Measurements from ENCODE around the gene ZNF597. TPM values are rescaled to one million over a fixed set of nuclear protein-coding genes. Genes with fewer than 3 reads are reported as not detected.

ZNF597 gene
- total RNA-seq, 1 experiment from 2014 or later = 2.2 TPM

DNA sequence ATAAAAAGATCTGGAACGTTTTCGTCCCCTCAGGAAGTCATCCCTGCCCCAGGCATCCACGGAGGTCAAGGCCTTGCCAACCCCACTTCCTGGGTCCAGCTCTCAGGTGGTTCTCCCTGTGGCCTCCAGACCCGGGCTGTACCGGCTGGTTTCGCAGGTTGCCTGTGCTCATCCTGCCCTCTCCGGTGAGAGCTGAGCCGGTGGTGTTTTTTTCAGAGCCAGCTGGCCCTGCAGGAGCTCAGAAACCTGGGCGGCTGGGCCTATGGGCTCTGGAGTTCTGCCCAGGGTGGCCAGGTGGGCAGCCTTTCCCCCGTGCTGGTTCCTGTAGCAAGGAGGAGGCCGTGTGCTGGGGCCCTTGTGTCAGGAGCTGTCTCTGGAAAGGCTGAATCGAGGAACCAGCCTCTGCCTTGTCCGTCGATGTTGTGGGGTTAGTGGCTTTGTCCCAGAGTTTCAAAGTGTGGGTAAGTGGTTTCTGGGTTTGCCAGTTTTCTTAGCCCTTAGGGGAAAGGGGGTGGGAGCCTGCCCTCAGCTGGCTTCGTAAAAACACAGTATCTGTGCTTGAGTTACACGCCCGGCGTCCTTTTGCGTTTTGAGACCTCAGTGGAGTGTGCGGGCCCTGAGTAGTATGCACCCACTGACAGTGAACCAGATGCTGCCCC is 28.3 kb upstream of the ZNF597 start:
- DNase-seq (ENCODE audit: low spot score) (no peak), ATAC-seq (no peak)
- CTCF ChIA-PET = no interaction called here
- Mint-ChIP-seq H3K36me3 (peaks cover 5% of the 10 kb centered on the region; the same call in 1 of the 2 replicates), H3K27me3 (ENCODE audit: low read depth) (no peaks in the 10 kb centered on the region), H3K9me3 (no peaks in the 10 kb centered on the region), H3K27ac (no peak overlapping the region), H3K4me3 (no peak overlapping the region), H3K4me1 (peaks cover 34% of the 10 kb centered on the region)
- TF ChIP-seq, protein P1, sequence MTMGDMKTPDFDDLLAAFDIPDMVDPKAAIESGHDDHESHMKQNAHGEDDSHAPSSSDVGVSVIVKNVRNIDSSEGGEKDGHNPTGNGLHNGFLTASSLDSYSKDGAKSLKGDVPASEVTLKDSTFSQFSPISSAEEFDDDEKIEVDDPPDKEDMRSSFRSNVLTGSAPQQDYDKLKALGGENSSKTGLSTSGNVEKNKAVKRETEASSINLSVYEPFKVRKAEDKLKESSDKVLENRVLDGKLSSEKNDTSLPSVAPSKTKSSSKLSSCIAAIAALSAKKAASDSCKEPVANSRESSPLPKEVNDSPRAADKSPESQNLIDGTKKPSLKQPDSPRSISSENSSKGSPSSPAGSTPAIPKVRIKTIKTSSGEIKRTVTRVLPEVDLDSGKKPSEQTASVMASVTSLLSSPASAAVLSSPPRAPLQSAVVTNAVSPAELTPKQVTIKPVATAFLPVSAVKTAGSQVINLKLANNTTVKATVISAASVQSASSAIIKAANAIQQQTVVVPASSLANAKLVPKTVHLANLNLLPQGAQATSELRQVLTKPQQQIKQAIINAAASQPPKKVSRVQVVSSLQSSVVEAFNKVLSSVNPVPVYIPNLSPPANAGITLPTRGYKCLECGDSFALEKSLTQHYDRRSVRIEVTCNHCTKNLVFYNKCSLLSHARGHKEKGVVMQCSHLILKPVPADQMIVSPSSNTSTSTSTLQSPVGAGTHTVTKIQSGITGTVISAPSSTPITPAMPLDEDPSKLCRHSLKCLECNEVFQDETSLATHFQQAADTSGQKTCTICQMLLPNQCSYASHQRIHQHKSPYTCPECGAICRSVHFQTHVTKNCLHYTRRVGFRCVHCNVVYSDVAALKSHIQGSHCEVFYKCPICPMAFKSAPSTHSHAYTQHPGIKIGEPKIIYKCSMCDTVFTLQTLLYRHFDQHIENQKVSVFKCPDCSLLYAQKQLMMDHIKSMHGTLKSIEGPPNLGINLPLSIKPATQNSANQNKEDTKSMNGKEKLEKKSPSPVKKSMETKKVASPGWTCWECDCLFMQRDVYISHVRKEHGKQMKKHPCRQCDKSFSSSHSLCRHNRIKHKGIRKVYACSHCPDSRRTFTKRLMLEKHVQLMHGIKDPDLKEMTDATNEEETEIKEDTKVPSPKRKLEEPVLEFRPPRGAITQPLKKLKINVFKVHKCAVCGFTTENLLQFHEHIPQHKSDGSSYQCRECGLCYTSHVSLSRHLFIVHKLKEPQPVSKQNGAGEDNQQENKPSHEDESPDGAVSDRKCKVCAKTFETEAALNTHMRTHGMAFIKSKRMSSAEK (CRISPR knock-in tag; IDR thresholded peaks at IDR 0.05; ENCODE audit: borderline replicate concordance) = no peak
- TF ChIP-seq, protein P2, sequence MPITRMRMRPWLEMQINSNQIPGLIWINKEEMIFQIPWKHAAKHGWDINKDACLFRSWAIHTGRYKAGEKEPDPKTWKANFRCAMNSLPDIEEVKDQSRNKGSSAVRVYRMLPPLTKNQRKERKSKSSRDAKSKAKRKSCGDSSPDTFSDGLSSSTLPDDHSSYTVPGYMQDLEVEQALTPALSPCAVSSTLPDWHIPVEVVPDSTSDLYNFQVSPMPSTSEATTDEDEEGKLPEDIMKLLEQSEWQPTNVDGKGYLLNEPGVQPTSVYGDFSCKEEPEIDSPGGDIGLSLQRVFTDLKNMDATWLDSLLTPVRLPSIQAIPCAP (CRISPR knock-in tag; IDR thresholded peaks at IDR 0.05) = no peak
- no peak for TF ChIP-seq ZNF317 (CRISPR knock-in tag; IDR thresholded peaks at IDR 0.05; ENCODE audit: borderline replicate concordance, low read depth)
- TF ChIP-seq, protein P3, sequence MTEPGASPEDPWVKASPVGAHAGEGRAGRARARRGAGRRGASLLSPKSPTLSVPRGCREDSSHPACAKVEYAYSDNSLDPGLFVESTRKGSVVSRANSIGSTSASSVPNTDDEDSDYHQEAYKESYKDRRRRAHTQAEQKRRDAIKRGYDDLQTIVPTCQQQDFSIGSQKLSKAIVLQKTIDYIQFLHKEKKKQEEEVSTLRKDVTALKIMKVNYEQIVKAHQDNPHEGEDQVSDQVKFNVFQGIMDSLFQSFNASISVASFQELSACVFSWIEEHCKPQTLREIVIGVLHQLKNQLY (CRISPR knock-in tag; IDR thresholded peaks at IDR 0.05) = no peak
- TF ChIP-seq, protein P4, sequence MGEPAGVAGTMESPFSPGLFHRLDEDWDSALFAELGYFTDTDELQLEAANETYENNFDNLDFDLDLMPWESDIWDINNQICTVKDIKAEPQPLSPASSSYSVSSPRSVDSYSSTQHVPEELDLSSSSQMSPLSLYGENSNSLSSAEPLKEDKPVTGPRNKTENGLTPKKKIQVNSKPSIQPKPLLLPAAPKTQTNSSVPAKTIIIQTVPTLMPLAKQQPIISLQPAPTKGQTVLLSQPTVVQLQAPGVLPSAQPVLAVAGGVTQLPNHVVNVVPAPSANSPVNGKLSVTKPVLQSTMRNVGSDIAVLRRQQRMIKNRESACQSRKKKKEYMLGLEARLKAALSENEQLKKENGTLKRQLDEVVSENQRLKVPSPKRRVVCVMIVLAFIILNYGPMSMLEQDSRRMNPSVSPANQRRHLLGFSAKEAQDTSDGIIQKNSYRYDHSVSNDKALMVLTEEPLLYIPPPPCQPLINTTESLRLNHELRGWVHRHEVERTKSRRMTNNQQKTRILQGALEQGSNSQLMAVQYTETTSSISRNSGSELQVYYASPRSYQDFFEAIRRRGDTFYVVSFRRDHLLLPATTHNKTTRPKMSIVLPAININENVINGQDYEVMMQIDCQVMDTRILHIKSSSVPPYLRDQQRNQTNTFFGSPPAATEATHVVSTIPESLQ (CRISPR knock-in tag; IDR thresholded peaks at IDR 0.05) = no peak
- no peak for TF ChIP-seq TEAD4 (CRISPR knock-in tag; IDR thresholded peaks at IDR 0.05)
- TF ChIP-seq, protein P5, sequence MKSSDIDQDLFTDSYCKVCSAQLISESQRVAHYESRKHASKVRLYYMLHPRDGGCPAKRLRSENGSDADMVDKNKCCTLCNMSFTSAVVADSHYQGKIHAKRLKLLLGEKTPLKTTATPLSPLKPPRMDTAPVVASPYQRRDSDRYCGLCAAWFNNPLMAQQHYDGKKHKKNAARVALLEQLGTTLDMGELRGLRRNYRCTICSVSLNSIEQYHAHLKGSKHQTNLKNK (CRISPR knock-in tag; IDR thresholded peaks at IDR 0.05) = no peak
- no peak for TF ChIP-seq JAZF1 (CRISPR knock-in tag; IDR thresholded peaks at IDR 0.05)
- no peak for TF ChIP-seq SMAD4 (CRISPR knock-in tag; IDR thresholded peaks at IDR 0.05)
- TF ChIP-seq, protein P6, sequence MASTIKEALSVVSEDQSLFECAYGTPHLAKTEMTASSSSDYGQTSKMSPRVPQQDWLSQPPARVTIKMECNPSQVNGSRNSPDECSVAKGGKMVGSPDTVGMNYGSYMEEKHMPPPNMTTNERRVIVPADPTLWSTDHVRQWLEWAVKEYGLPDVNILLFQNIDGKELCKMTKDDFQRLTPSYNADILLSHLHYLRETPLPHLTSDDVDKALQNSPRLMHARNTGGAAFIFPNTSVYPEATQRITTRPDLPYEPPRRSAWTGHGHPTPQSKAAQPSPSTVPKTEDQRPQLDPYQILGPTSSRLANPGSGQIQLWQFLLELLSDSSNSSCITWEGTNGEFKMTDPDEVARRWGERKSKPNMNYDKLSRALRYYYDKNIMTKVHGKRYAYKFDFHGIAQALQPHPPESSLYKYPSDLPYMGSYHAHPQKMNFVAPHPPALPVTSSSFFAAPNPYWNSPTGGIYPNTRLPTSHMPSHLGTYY (CRISPR knock-in tag; IDR thresholded peaks at IDR 0.05) = no peak
- TF ChIP-seq SP1 (CRISPR knock-in tag; conservative IDR thresholded peaks at IDR 0.05) = no peak
- no peak for TF ChIP-seq RORB (CRISPR knock-in tag; IDR thresholded peaks at IDR 0.05)
- no peak for TF ChIP-seq HMGA2 (CRISPR knock-in tag; IDR thresholded peaks at IDR 0.05)
- TF ChIP-seq SOX15 (CRISPR knock-in tag; IDR thresholded peaks at IDR 0.05) = no peak
- no peak for TF ChIP-seq ZNF138 (CRISPR knock-in tag; conservative IDR thresholded peaks at IDR 0.05)
- no peak for TF ChIP-seq GTF2I (CRISPR knock-in tag; conservative IDR thresholded peaks at IDR 0.05)
- TF ChIP-seq, protein P7, sequence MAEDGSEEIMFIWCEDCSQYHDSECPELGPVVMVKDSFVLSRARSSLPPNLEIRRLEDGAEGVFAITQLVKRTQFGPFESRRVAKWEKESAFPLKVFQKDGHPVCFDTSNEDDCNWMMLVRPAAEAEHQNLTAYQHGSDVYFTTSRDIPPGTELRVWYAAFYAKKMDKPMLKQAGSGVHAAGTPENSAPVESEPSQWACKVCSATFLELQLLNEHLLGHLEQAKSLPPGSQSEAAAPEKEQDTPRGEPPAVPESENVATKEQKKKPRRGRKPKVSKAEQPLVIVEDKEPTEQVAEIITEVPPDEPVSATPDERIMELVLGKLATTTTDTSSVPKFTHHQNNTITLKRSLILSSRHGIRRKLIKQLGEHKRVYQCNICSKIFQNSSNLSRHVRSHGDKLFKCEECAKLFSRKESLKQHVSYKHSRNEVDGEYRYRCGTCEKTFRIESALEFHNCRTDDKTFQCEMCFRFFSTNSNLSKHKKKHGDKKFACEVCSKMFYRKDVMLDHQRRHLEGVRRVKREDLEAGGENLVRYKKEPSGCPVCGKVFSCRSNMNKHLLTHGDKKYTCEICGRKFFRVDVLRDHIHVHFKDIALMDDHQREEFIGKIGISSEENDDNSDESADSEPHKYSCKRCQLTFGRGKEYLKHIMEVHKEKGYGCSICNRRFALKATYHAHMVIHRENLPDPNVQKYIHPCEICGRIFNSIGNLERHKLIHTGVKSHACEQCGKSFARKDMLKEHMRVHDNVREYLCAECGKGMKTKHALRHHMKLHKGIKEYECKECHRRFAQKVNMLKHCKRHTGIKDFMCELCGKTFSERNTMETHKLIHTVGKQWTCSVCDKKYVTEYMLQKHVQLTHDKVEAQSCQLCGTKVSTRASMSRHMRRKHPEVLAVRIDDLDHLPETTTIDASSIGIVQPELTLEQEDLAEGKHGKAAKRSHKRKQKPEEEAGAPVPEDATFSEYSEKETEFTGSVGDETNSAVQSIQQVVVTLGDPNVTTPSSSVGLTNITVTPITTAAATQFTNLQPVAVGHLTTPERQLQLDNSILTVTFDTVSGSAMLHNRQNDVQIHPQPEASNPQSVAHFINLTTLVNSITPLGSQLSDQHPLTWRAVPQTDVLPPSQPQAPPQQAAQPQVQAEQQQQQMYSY (CRISPR knock-in tag; IDR thresholded peaks at IDR 0.05) = no peak
- TF ChIP-seq KAT7 (CRISPR knock-in tag; IDR thresholded peaks at IDR 0.05; ENCODE audit: borderline replicate concordance) = no peak
- no peak for TF ChIP-seq ZNF263 (CRISPR knock-in tag; IDR thresholded peaks at IDR 0.05; ENCODE audit: low read depth)
- TF ChIP-seq, protein P8, sequence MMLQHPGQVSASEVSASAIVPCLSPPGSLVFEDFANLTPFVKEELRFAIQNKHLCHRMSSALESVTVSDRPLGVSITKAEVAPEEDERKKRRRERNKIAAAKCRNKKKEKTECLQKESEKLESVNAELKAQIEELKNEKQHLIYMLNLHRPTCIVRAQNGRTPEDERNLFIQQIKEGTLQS (CRISPR knock-in tag; conservative IDR thresholded peaks at IDR 0.05) = no peak
- POLR2A ChIA-PET = interaction anchor here (0.7 kb wide), 1 partner anchor 70 kb away, joined by 3 read pairs; the partner anchor contains the start of gene ZNF174

All from WTC11 (cell line).